22Rv1 (cell line): Measurements from ENCODE around the gene MAU2.

Experiments used
- CTCF ChIP-seq: fragments of 450-650 bp; IDR thresholded peaks from 2 replicates; pipeline ENCODE4 v1.5.1; 2017; ENCODE audit warnings: mild to moderate bottlenecking
- ZFX ChIP-seq: fragments of 450-650 bp; IDR thresholded peaks from 2 replicates; pipeline ENCODE4 v1.6.1; 2017; ENCODE audit warnings: antibody characterized with exemption, borderline replicate concordance

GRCh38 chr19:19278315-19278714 lies 42.3 kb upstream of the MAU2 start:
- no peak for TF ChIP-seq CTCF
- TF ChIP-seq ZFX: no peak
